KMS-11 (cell line): ENCODE results near the gene METAP2.

Experiments
- H2AFZ ChIP-seq: fragments of 200-600 bp; sonication (generic); 2 replicates; pipeline ENCODE4 v1.6.1; 2016; ENCODE audit warnings: antibody characterized with exemption, mixed run types, low read depth
- H3K27ac ChIP-seq: fragments of 200-600 bp; sonication (generic); 2 replicates; pipeline ENCODE4 v1.6.1; 2016; ENCODE audit warnings: mild to moderate bottlenecking, mixed run types
- H3K27me3 ChIP-seq: fragments of 200-600 bp; sonication (generic); 2 replicates; pipeline ENCODE4 v1.6.1; 2017; ENCODE audit warnings: mild to moderate bottlenecking, low read depth, mixed run types, moderate library complexity; ENCODE audit not compliant: insufficient read depth
- H3K36me3 ChIP-seq: fragments of 200-600 bp; sonication (generic); 2 replicates; pipeline ENCODE4 v1.6.1; 2017; ENCODE audit warnings: mild to moderate bottlenecking, mixed run types; ENCODE audit not compliant: insufficient read depth
- H3K4me1 ChIP-seq: fragments of 200-600 bp; sonication (generic); 2 replicates; pipeline ENCODE4 v1.6.1; 2016; ENCODE audit warnings: mild to moderate bottlenecking, low read depth, mixed run types; ENCODE audit not compliant: poor library complexity, severe bottlenecking
- H3K4me2 ChIP-seq: fragments of 200-600 bp; sonication (generic); 2 replicates; pipeline ENCODE4 v1.7.0; 2016; ENCODE audit warnings: mild to moderate bottlenecking, mixed run types
- H3K4me3 ChIP-seq: fragments of 200-600 bp; sonication (generic); IDR thresholded peaks from 2 replicates; pipeline ENCODE4 v1.6.1; 2017; ENCODE audit warnings: low read depth, low read length, mixed read lengths; ENCODE audit not compliant: insufficient read depth
- H3K79me2 ChIP-seq: fragments of 200-600 bp; sonication (generic); 2 replicates; pipeline ENCODE4 v1.6.1; 2016; ENCODE audit warnings: low read depth, mixed run types; ENCODE audit not compliant: insufficient read depth
- H3K9ac ChIP-seq: fragments of 200-600 bp; sonication (generic); 2 replicates; pipeline ENCODE4 v1.6.1; 2016; ENCODE audit warnings: mild to moderate bottlenecking, mixed run types
- H4K20me1 ChIP-seq: fragments of 200-600 bp; sonication (generic); 2 replicates; pipeline ENCODE4 v1.6.1; 2016; ENCODE audit warnings: mild to moderate bottlenecking, mixed run types; ENCODE audit not compliant: insufficient read depth
- CTCF ChIP-seq: fragments of 200-600 bp; sonication (generic); conservative IDR thresholded peaks from 2 replicates; pipeline ENCODE4 v1.6.1; 2017; ENCODE audit warnings: low read depth, mild to moderate bottlenecking, antibody characterized with exemption, low read length, moderate library complexity, mixed read lengths

The METAP2 gene

DNA sequence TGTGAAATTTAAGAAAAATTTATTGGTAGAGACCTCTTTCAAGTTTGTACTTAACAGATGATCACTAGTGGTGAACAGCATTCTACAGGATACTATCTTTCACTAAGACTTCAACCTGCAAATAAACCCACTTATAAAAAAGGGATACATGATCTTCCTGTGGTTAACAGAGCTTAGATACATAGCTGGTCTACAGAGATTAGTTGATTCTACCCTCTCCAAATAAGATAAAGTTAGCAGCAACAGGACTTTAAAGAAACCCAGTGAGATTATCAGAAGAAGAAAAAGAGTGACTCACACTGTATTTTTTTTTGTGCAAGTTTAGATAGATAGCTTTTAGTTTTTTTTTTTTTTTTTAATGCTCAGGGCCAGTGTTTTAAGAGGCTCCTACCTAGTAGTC, 42.8 kb downstream of the METAP2 start:
- Histone ChIP-seq H3K4me3 (no peak overlapping the region), H3K4me2 (no peak overlapping the region), H3K27ac (no peak overlapping the region), H3K27me3 (no peaks in the 10 kb centered on the region), H3K4me1 (no peaks in the 10 kb centered on the region), H3K79me2 (no peaks in the 10 kb centered on the region), H3K36me3 (peaks cover 3% of the 10 kb centered on the region; the same call in 1 of the 2 replicates), H4K20me1 (no peaks in the 10 kb centered on the region), H2AFZ (no peak overlapping the region), H3K9ac (no peak overlapping the region)
- TF ChIP-seq CTCF, result no peak

DNA sequence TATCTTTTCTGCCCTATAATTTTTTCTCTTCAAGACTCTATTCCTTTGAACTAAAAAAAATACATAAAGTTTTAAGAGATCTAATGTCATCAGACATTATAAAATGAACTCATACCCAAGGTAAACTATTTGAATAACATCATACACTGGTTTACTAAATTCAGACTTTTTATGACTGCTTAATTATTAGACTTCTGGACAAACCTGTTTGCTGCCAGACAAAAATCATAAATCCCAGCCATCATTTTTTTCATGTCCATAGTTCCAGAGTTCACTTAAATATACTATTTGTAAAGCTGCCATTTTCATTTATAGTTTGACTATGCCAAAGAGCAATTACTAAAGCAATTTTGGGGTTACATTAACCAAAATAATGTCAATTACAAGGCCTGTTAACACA, 43.3 kb downstream of the METAP2 start:
- Histone ChIP-seq H3K9ac (no peak overlapping the region), H3K79me2 (no peaks in the 10 kb centered on the region), H3K4me1 (no peaks in the 10 kb centered on the region), H3K36me3 (no peaks in the 10 kb centered on the region; the same call in 1 of the 2 replicates), H3K4me3 (no peak overlapping the region), H3K27ac (no peak overlapping the region), H2AFZ (no peak overlapping the region), H4K20me1 (no peaks in the 10 kb centered on the region), H3K4me2 (no peak overlapping the region), H3K27me3 (no peaks in the 10 kb centered on the region)
- TF ChIP-seq CTCF, result no peak

- Histone ChIP-seq H3K4me2 (no peak overlapping the region), H3K27ac (no peak overlapping the region), H3K4me1 (no peaks in the 10 kb centered on the region), H2AFZ (no peak overlapping the region), H3K79me2 (no peaks in the 10 kb centered on the region), H4K20me1 (no peaks in the 10 kb centered on the region), H3K27me3 (no peaks in the 10 kb centered on the region), H3K9ac (no peak overlapping the region), H3K36me3 (no peaks in the 10 kb centered on the region), H3K4me3 (no peak overlapping the region)
- TF ChIP-seq CTCF, result no peak
Observed at GRCh38 chr12:95518944-95519343, 45.0 kb downstream of the METAP2 start.

DNA sequence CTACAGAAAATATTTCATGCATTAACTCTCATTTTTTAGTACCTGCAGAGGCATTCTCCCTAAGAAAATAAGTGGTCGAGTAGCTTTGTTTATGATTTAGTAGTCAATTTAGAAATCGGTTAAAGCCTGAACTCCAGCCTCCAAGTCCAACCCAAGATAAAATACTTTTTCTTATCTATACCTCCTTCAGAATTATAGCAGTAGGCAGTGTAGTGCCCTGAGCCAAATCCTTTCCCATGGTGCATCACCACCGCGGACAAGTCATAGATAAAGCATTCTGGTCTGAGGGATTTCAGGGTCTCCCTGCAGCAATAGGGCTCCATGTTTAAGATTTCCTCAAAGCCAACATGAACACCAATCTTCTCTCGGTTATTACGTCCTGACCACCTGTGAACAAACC, 46.9 kb downstream of the METAP2 start:
- H2AFZ ChIP-seq, result no peak overlapping the region

More for the DNA sequence above, 46.9 kb downstream of the METAP2 start:
- TF ChIP-seq CTCF, result no peak
- H3K9ac ChIP-seq, result no peak overlapping the region
- H3K4me2 ChIP-seq, result no peak overlapping the region
- H3K79me2 ChIP-seq, result no peaks in the 10 kb centered on the region
- H3K27me3 ChIP-seq, result no peaks in the 10 kb centered on the region
- H3K4me3 ChIP-seq, result no peak overlapping the region
- no peak overlapping the region for H3K27ac ChIP-seq
- H4K20me1 ChIP-seq, result no peaks in the 10 kb centered on the region
- H3K36me3 ChIP-seq, result no peaks in the 10 kb centered on the region
- H3K4me1 ChIP-seq, result no peaks in the 10 kb centered on the region
